ENCODE data around the gene STXBP1.

STXBP1 gene

DNA sequence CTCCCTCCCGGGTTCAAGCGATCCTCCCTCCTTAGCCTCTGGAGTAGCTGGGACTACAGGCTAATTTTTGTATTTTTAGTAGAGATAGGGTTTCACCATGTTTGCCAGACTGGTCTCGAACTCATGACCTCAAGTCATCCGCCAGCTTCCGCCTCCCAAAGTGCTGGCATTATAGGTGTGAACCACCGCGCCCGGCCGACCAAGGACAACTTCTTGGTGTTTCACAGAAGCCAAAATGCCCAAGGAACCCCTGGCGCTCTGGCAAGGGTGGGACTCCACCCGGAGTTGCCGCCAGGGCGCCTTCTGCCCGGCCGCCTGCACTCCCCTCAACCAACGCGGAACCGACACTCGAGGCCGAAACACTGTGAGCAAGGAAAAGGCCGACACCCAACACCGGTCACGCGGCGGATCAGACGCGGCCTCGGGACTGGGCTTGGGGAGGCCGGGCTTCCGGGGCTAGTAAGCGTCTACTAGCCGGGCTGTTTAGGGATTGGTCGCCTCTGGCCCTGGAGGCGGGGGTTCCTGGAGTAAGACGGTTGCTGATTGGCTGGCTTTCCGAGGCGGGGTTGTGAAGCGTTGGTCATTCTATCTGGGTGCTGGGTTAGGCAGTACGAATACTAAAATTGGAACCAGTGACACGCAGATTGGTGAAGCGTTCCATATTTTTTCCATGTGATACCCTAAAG lies 87.1 kb downstream of the STXBP1 start:
- H3K4me3 ChIP-seq (ENCODE audit: low read length) = peak overlapping the region; percentile 39
- DNase-seq (ENCODE audit: low read depth) = peak; percentile 98
- TF ChIP-seq, protein P1, sequence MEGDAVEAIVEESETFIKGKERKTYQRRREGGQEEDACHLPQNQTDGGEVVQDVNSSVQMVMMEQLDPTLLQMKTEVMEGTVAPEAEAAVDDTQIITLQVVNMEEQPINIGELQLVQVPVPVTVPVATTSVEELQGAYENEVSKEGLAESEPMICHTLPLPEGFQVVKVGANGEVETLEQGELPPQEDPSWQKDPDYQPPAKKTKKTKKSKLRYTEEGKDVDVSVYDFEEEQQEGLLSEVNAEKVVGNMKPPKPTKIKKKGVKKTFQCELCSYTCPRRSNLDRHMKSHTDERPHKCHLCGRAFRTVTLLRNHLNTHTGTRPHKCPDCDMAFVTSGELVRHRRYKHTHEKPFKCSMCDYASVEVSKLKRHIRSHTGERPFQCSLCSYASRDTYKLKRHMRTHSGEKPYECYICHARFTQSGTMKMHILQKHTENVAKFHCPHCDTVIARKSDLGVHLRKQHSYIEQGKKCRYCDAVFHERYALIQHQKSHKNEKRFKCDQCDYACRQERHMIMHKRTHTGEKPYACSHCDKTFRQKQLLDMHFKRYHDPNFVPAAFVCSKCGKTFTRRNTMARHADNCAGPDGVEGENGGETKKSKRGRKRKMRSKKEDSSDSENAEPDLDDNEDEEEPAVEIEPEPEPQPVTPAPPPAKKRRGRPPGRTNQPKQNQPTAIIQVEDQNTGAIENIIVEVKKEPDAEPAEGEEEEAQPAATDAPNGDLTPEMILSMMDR (IDR thresholded peaks at IDR 0.05; ENCODE audit: insufficient read depth, low read depth, low read length, missing control alignments) = no peak

- TF ChIP-seq, protein P1 (IDR thresholded peaks at IDR 0.05; ENCODE audit: insufficient read depth, low read depth, low read length, missing control alignments) = no peak
- H3K4me3 ChIP-seq (ENCODE audit: low read length) = no peak overlapping the region
- DNase-seq (ENCODE audit: low read depth) = no peak
Observed at GRCh38 chr9:127700140-127700539, 88.1 kb downstream of the STXBP1 start.

DNA sequence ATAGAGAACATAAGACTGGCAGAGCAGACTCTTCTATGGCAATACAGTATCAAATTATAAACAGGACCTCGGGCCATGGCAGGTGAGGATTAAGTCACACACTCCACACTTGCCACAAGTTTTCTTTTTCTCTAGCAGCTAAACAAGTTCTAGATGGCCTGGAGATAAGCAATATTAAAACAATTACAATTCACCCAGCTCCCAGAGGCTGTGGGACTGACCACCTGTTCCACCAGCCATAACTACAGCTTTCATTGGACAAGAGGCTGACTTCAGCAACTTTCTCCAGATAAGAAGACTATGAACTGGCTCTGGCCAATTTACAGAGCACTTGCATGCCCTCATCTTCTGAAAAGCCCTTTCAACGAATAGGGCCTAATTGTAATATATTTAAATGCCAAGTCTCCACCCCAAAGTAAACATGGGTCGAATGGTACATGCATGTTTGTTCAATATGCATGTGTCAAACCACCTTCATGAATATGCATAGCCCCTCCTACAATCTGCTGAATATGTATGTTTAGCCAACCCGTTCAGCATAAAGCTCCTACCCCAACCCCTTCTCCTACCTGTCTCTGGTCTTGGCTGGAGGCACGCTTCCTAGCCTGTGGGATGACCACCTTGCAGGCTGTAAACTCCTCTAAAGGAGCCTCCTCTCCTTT lies 88.6 kb downstream of the STXBP1 start:
- TF ChIP-seq, protein P1 (IDR thresholded peaks at IDR 0.05; ENCODE audit: insufficient read depth, low read depth, low read length, missing control alignments) = no peak
- DNase-seq (ENCODE audit: low read depth) = no peak
- no peak overlapping the region for H3K4me3 ChIP-seq (ENCODE audit: low read length)

DNA sequence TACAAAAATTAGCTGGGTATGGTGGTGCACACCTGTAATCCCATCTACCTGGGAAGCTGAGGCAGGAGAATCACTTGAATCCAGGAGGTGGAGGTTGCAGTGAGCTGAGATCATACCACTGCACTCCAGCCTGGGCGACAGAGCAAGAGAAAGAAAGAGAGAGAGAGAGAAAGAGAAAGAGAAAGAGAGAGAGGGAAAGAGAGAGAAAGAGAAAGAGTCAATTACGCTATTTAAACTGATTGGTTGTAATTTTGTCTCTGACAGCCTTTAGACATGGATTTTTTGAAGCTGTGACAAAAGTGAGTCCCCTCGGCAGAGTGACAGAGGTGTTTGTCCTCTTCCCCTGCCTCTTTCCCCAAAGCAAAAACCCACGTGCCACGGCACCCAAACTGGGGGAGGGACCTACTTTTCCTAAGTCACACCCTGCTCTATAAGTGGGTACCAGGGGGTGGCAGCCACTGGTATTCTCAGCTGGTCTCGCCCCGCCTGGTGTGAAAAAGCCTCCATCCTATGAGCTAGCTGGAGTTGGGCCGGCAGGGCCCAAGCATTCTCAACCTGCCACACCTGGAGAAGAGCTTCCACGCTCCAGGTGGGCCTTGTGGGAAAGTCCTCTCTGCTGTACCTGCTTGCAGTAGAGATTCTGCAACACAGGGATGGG lies 91.3 kb downstream of the STXBP1 start:
- TF ChIP-seq, protein P1 (IDR thresholded peaks at IDR 0.05; ENCODE audit: insufficient read depth, low read depth, low read length, missing control alignments) = no peak
- no peak for DNase-seq (ENCODE audit: low read depth)
- H3K4me3 ChIP-seq (ENCODE audit: low read length) = no peak overlapping the region

- TF ChIP-seq, protein P1 (IDR thresholded peaks at IDR 0.05; ENCODE audit: insufficient read depth, low read depth, low read length, missing control alignments) = no peak
- no peak overlapping the region for H3K4me3 ChIP-seq (ENCODE audit: low read length)
- no peak for DNase-seq (ENCODE audit: low read depth)
Observed at GRCh38 chr9:127705577-127706379, 93.7 kb downstream of the STXBP1 start.

DNA sequence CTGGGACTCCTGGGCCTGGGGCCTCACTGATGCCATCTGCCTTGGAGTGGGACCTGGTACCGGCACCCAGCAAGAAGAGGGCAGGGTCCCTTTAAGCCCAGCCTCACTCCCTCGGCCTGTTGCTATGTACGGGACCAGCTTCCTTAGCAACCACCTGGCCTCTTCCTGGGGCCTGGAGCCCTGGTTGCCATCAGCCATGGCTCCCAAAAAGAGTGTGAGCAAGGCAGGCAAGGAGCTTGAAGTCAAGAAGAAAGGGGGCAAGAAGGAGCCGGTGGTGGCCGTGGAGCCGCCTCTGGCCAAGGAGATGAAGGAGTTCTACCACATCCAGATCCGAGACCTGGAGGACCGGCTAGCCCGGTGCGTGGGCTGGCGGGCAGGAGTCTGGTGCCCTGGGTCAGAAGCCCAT lies 94.8 kb downstream of the STXBP1 start, which contains the start of gene CFAP157:
Gene CFAP157, plus strand, starts transcription at position 153 of the 406 bp plus-strand sequence. Its CDS starts 44 bp downstream, at position 197.
- TF ChIP-seq, protein P1 (IDR thresholded peaks at IDR 0.05; ENCODE audit: insufficient read depth, low read depth, low read length, missing control alignments) = no peak
- H3K4me3 ChIP-seq (ENCODE audit: low read length) = no peak within 1 kb of the TSS
- DNase-seq (ENCODE audit: low read depth) = peak; percentile 36

Data from epithelial cell of esophagus (primary cell).